Ovary (tissue), 3 donors: ENCODE results near the gene LHX6.

ENCODE experiments used
- CTCF ChIP-seq, 3 donors: fragments of 450-650 bp in 2 of 3; fragments of 200-600 bp in 1 of 3; IDR thresholded peaks; one replicate each; pipeline versions ENCODE4 v1.5.1 to v1.8.0; 2016 to 2022; ENCODE audit warnings: antibody characterized with exemption in 3 of 3, mild to moderate bottlenecking in 1 of 3
- EP300 ChIP-seq: sonication (generic); formaldehyde crosslinking; IDR thresholded peaks from one replicate; pipeline ENCODE4 v1.6.1; 2017; ENCODE audit warnings: antibody characterized with exemption
- POLR2A ChIP-seq: fragments of 450-650 bp; IDR thresholded peaks from one replicate; pipeline ENCODE4 v1.6.1; 2017; ENCODE audit warnings: antibody characterized with exemption, mild to moderate bottlenecking, moderate library complexity
- donor health status: DM: no; HTN: no; CAD: no.

GRCh38 chr9:122186777-122187470 lies 41.8 kb downstream of the LHX6 start:
- no peak for TF ChIP-seq CTCF (IDR thresholded peaks at IDR 0.05)
- TF ChIP-seq POLR2A, result no peak
- no peak for TF ChIP-seq EP300
